ENCODE measurements around the gene ATP6V1G2.
"Not testable (repeated sequence)": the region's sequence is repeated elsewhere in the genome, so short reads cannot be mapped to it uniquely, and the experiment has no call there.

The ATP6V1G2 gene

DNA sequence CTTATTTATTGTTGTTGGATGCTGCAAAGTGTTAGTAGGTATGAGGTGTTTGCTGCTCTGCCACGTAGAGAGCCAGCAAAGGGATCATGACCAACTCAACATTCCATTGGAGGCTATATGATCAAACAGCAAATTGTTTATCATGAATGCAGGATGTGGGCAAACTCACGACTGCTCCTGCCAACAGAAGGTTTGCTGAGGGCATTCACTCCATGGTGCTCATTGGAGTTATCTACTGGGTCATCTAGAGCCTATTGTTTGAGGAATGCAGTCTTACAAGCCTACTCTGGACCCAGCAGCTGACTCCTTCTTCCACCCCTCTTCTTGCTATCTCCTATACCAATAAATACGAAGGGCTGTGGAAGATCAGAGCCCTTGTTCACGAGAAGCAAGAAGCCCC lies 36.4 kb downstream of the ATP6V1G2 start:
- H3K4me3 ChIP-seq (ENCODE audit: low read depth, low read length): no peak overlapping the region
- no peak for DNase-seq (ENCODE audit: low read depth)
- TF ChIP-seq, protein P1, sequence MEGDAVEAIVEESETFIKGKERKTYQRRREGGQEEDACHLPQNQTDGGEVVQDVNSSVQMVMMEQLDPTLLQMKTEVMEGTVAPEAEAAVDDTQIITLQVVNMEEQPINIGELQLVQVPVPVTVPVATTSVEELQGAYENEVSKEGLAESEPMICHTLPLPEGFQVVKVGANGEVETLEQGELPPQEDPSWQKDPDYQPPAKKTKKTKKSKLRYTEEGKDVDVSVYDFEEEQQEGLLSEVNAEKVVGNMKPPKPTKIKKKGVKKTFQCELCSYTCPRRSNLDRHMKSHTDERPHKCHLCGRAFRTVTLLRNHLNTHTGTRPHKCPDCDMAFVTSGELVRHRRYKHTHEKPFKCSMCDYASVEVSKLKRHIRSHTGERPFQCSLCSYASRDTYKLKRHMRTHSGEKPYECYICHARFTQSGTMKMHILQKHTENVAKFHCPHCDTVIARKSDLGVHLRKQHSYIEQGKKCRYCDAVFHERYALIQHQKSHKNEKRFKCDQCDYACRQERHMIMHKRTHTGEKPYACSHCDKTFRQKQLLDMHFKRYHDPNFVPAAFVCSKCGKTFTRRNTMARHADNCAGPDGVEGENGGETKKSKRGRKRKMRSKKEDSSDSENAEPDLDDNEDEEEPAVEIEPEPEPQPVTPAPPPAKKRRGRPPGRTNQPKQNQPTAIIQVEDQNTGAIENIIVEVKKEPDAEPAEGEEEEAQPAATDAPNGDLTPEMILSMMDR (IDR thresholded peaks at IDR 0.05; ENCODE audit: control insufficient read depth, extremely low read depth, insufficient read depth): no peak

DNA sequence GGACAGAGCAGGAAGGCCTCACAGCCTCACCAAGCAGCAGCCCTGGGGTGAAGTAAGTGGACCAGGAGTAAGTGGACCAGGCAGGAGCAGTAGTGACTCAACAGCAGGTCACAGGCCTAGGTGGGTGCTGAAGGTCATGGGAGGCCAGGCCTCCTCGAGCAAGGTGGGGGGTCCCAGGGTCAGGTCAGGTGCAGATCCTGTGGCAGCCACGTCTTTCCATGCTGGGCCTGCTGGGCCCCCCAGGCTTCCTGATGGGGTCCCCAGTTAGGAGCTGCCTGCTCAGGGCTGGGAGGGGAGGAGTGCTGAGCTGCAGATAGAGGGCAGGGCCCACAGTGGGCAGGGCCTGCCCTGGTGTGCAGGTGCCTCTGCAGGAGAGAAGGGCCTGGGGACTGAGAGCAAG lies 37.4 kb downstream of the ATP6V1G2 start:
- H3K4me3 ChIP-seq (ENCODE audit: low read depth, low read length): not testable (repeated sequence)

DNA sequence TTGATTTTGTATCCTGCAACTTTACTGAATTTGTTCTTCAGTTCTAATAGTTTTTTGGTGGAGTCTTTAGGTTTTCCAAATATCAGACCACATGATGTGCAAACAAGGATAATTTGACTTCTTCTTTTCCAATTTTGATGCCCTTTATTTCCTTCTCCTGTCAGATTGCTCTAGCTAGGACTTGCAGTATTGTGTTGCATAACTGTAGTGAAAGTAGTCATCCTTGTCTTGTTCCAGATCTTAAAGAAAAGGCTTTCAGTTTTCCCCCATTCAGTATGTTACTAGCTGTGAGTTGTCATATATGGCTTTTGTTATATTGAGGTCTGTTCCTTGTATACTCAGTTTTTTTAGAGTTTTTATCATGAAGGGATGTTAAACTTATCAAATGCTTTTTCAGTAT lies 43.8 kb downstream of the ATP6V1G2 start:
- DNase-seq (ENCODE audit: low read depth): no peak
- H3K4me3 ChIP-seq (ENCODE audit: low read depth, low read length): no peak overlapping the region
- TF ChIP-seq, protein P1 (IDR thresholded peaks at IDR 0.05; ENCODE audit: control insufficient read depth, extremely low read depth, insufficient read depth): no peak

More for the DNA sequence above, 37.4 kb downstream of the ATP6V1G2 start:
- DNase-seq (ENCODE audit: low read depth): not testable (repeated sequence)

DNA sequence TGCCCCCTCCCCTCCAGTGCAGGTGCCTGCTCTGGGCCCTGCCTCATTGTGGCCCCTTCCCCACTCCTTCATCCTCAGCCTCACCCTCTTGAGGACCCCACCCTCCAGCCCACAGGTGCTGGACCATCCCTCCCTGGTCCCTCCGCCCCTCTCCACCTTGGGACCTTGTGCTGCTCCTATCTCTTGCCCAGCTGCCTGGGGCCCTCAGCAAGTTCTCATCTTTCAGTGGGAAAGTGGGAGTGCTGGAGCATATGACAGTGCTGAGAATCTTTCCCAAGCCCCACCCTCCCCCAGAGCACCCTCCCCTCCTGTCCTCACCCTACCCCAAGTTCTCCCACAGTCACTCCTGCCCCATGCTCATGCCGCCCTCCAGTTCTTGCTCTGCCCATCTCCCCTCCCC lies 46.8 kb downstream of the ATP6V1G2 start:
- H3K4me3 ChIP-seq (ENCODE audit: low read depth, low read length); DNase-seq (ENCODE audit: low read depth): not testable (repeated sequence)

DNA sequence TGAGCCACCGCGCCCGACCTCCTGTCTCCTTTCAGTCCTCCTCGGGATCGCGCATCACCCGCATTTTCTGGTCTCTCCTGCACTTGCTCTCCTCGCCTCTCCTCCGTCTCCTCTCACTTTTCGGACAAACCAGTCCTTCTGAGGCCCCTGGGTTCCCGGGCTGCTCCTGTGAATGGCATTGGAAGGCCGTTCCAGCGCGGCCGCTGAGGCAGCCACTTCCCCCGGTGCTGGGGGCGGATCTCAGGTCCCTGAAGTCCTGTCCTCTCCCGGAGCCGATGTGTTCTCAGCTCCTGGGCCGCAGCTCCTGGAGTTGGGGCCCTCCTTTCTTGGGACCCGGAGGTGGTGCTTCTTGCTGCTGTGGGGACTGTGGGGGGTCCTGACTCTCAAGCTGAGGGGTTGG lies 47.7 kb downstream of the ATP6V1G2 start:
- TF ChIP-seq, protein P1 (IDR thresholded peaks at IDR 0.05; ENCODE audit: control insufficient read depth, extremely low read depth, insufficient read depth): no peak
- no peak overlapping the region for H3K4me3 ChIP-seq (ENCODE audit: low read depth, low read length)
- no peak for DNase-seq (ENCODE audit: low read depth)

DNA sequence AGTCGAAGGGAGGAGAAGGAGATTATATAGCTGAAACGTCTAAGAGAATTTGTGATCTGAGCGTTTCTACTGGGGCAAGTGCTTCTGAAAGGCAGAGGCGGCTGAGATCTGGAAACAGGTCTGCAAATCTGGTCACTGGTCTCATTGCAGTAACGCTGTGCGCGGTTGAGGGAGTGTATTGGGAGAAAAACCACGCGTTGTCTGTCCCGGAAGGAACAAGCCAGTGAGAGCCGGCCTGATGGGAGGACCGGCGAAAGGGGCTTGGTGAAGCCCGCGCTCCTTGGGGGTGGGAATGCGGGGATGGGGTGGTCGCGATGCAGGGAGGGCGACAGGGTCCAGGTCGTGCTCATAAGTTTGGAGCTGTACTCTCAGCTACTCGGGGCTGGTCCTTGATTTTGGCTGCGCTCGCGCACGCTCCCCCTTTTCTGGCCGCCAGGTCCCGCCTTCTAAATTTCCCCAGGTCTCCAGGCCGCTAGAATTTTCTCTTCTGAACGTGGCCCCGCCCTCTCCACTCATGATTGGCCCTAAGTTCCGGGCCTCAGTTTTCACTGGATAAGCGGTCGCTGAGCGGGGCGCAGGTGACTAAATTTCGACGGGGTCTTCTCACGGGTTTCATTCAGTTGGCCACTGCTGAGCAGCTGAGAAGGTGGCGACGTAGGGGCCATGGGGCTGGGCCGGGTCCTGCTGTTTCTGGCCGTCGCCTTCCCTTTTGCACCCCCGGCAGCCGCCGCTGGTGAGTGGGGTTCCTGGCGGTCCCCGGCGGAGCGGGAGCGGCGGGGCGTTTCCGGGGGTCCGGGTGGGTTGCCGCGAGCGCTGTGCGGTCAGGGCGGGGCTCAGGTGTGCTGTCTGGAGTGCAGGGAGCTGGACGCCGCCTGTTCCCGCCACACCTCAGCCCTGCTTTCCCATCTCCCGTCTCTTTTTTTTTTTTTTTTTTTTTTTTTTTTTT lies 48.6 kb downstream of the ATP6V1G2 start, which contains the start of gene MICB:
Gene MICB, plus strand, starts transcription at position 615 of the 946 bp plus-strand sequence. Its CDS starts 49 bp downstream, at position 664.
- TF ChIP-seq, protein P1 (IDR thresholded peaks at IDR 0.05; ENCODE audit: control insufficient read depth, extremely low read depth, insufficient read depth): no peak
- H3K4me3 ChIP-seq (ENCODE audit: low read depth, low read length): no peak within 1 kb of the TSS
- no peak for DNase-seq (ENCODE audit: low read depth)

DNA sequence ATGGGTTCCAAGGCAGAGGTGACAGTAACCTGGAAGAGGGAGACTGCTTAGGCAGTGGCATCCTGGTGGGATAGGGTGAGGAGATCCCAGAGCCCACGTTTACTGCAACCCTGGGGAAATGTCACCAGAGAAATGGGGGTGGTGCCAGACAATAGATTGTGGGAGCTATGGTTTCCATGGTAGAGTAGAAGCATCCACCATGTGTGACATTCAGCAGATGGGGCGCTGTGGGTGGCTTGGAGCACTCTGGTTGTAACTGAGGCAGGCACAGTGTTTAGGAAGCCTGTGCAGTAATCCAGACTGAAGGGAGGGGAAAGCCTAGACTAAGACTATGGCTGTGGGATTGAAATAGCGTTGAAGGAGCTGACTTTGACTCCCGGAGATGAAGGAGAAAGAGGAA lies 49.6 kb downstream of the ATP6V1G2 start:
- not testable (repeated sequence) for H3K4me3 ChIP-seq (ENCODE audit: low read depth, low read length)

DNA sequence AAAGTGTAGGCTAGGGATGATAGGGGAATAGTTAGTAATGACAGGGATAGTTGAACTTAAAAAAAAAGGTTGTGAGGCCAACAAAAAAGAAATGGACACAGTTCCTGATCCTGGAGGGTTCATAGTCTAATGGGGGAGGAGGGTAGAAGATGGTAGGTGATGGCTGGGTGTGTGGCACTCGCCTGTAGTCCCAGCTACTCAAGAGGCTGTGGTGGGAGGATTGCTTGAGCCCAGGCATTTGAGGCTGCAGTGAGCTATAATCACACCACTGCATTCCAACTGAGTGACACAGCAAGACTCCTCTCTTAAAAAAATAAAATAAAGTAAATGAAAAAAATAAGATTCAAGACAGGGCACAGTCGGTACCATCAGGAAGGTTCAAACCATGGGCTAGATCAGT lies 50.8 kb downstream of the ATP6V1G2 start:
- TF ChIP-seq, protein P1 (IDR thresholded peaks at IDR 0.05; ENCODE audit: control insufficient read depth, extremely low read depth, insufficient read depth): no peak
- H3K4me3 ChIP-seq (ENCODE audit: low read depth, low read length): no peak overlapping the region
- no peak for DNase-seq (ENCODE audit: low read depth)

More for the DNA sequence above, 49.6 kb downstream of the ATP6V1G2 start:
- not testable (repeated sequence) for DNase-seq (ENCODE audit: low read depth)

All from LNCaP clone FGC (cell line).